Hypothalamus (tissue), 51 donors: Measurements from ENCODE around the gene MPZL2.

Source experiments
- DNase-seq, 51 donors: peaks; one replicate each; lab custom pipeline; 2025; lab: John Stamatoyannopoulos, UW

The MPZL2 gene

GRCh38 chr11:118283756-118284350 lies 19.8 kb upstream of the MPZL2 start:
- DNase-seq, result no peak

GRCh38 chr11:118283037-118283636 lies 19.0 kb upstream of the MPZL2 start:
- no peak for DNase-seq

- DNase-seq, result no peak
Observed at GRCh38 chr11:118282606-118283005, 18.5 kb upstream of the MPZL2 start.

- DNase-seq, result no peak
Observed at GRCh38 chr11:118281284-118281683, 17.2 kb upstream of the MPZL2 start.

GRCh38 chr11:118277312-118277711 lies 13.2 kb upstream of the MPZL2 start:
- DNase-seq, result no peak

- no peak for DNase-seq
Observed at GRCh38 chr11:118276422-118276821, 12.3 kb upstream of the MPZL2 start.

- DNase-seq, result no peak
Observed at GRCh38 chr11:118275176-118275575, 11.1 kb upstream of the MPZL2 start.

GRCh38 chr11:118274186-118274585 lies 10.1 kb upstream of the MPZL2 start:
- no peak for DNase-seq

GRCh38 chr11:118272001-118272400 lies 7.9 kb upstream of the MPZL2 start:
- DNase-seq, result no peak

GRCh38 chr11:118267486-118267885 lies 3.4 kb upstream of the MPZL2 start:
- no peak for DNase-seq

- no peak for DNase-seq
Observed at GRCh38 chr11:118265954-118266353, 1.9 kb upstream of the MPZL2 start.

GRCh38 chr11:118264569-118265465 lies 720 bp upstream of the MPZL2 start:
- DNase-seq, result no peak

- no peak for DNase-seq
Observed at GRCh38 chr11:118263112-118263511, 985 bp downstream of the MPZL2 start.

GRCh38 chr11:118260353-118260752 lies 3.7 kb downstream of the MPZL2 start:
- DNase-seq, result no peak

GRCh38 chr11:118259138-118259537 lies 5.0 kb downstream of the MPZL2 start:
- no peak for DNase-seq

GRCh38 chr11:118258410-118258809 lies 5.7 kb downstream of the MPZL2 start:
- no peak for DNase-seq

- no peak for DNase-seq
Observed at GRCh38 chr11:118252688-118253087, 11.4 kb downstream of the MPZL2 start.

GRCh38 chr11:118251858-118252652 lies 12.0 kb downstream of the MPZL2 start, which contains the start of gene MPZL3:
MPZL3 (minus strand) TSS chr11:118252365; CDS start chr11:118252294, 71 bp downstream.
- peak in 47 of 51 donors; percentile 3 to 86 (median 34) for DNase-seq

- no peak for DNase-seq
Observed at GRCh38 chr11:118247041-118247440, 17.1 kb downstream of the MPZL2 start.

- DNase-seq, result no peak
Observed at GRCh38 chr11:118245936-118246562, 18.0 kb downstream of the MPZL2 start.
